Liver (tissue), 9 donors: ENCODE data around the gene UMAD1. TPM values are rescaled to one million over a fixed set of nuclear protein-coding genes. Genes with fewer than 3 reads are reported as not detected.

Source experiments
- DNase-seq: peaks from one replicate; pipeline ENCODE4 v3.0.0-alpha.2; 2017; ENCODE audit warnings: low spot score
- H3K27ac ChIP-seq, 2 donors: one replicate each; pipeline ENCODE4 v1.7.0; 2013; ENCODE audit warnings: inconsistent platforms in 2 of 2, low read length in 2 of 2, control low read depth in 1 of 2, low read depth in 1 of 2, mild to moderate bottlenecking in 1 of 2
- H3K27me3 ChIP-seq, 4 donors: one replicate each; pipeline versions ENCODE4 v1.6.1 to v1.7.0; 2013; ENCODE audit warnings: low read length in 3 of 4, inconsistent platforms in 1 of 4, mild to moderate bottlenecking in 1 of 4, moderate library complexity in 1 of 4; ENCODE audit not compliant: control insufficient read depth in 4 of 4, insufficient read depth in 4 of 4
- H3K36me3 ChIP-seq, 4 donors: one replicate each; pipeline versions ENCODE4 v1.6.1 to v1.7.0; 2013; ENCODE audit warnings: low read length in 3 of 4, mild to moderate bottlenecking in 3 of 4, low read depth in 1 of 4, moderate library complexity in 1 of 4; ENCODE audit not compliant: control insufficient read depth in 4 of 4, insufficient read depth in 3 of 4
- H3K4me1 ChIP-seq, 4 donors: one replicate each; pipeline versions ENCODE4 v1.6.1 to v1.7.0; 2013; ENCODE audit warnings: low read length in 3 of 4, mild to moderate bottlenecking in 3 of 4, moderate library complexity in 1 of 4; ENCODE audit not compliant: control insufficient read depth in 4 of 4, insufficient read depth in 4 of 4
- H3K4me3 ChIP-seq, 3 donors: one replicate each; pipeline versions ENCODE4 v1.6.1 to v1.7.0; 2013; ENCODE audit warnings: low read length in 3 of 3, control low read depth in 1 of 3, low read depth in 1 of 3, mild to moderate bottlenecking in 1 of 3
- H3K9ac ChIP-seq, 2 donors: one replicate each; pipeline ENCODE4 v1.7.0; 2013; ENCODE audit warnings: low read length in 2 of 2, mild to moderate bottlenecking in 2 of 2, moderate library complexity in 2 of 2, control low read depth in 1 of 2, low read depth in 1 of 2
- H3K9me3 ChIP-seq, 4 donors: one replicate each; pipeline versions ENCODE4 v1.6.1 to v1.7.0; 2013; ENCODE audit warnings: low read length in 3 of 4; ENCODE audit not compliant: control insufficient read depth in 4 of 4
- ATF3 ChIP-seq: IDR thresholded peaks from 2 replicates; pipeline ENCODE4 v1.6.1; 2016; ENCODE audit warnings: antibody characterized with exemption
- CTCF ChIP-seq: fragments of 150-350 bp; IDR thresholded peaks from 2 replicates; pipeline ENCODE4 v1.5.1; 2017; ENCODE audit warnings: improper control_type of control experiment, low read depth, low read length; ENCODE audit not compliant: missing input control
- FOXA2 ChIP-seq: IDR thresholded peaks from 2 replicates; pipeline ENCODE4 v1.6.1; 2016; ENCODE audit warnings: antibody characterized with exemption
- GABPA ChIP-seq, 2 donors: IDR thresholded peaks in 1 of 2; conservative IDR thresholded peaks in 1 of 2; 2 replicates each; pipeline ENCODE4 v1.6.1; 2016; ENCODE audit warnings: antibody characterized with exemption in 2 of 2, mild to moderate bottlenecking in 1 of 2, moderate library complexity in 1 of 2
- HNF4A ChIP-seq, 2 donors: conservative IDR thresholded peaks; 2 replicates each; pipeline ENCODE4 v1.6.1; 2016; ENCODE audit warnings: antibody characterized with exemption in 2 of 2, mild to moderate bottlenecking in 2 of 2
- HNF4G ChIP-seq: IDR thresholded peaks from 2 replicates; pipeline ENCODE4 v1.6.1; 2016; ENCODE audit warnings: antibody characterized with exemption
- JUND ChIP-seq, 2 donors: IDR thresholded peaks; 2 replicates each; pipeline ENCODE4 v1.6.1; 2016; ENCODE audit warnings: antibody characterized with exemption in 2 of 2
- NR2F2 ChIP-seq: IDR thresholded peaks from 2 replicates; pipeline ENCODE4 v1.6.1; 2016; ENCODE audit warnings: antibody characterized with exemption
- RXRA ChIP-seq, 2 donors: IDR thresholded peaks; 2 replicates each; pipeline ENCODE4 v1.6.1; 2017 to 2018; ENCODE audit warnings: antibody characterized with exemption in 2 of 2, mild to moderate bottlenecking in 1 of 2
- SP1 ChIP-seq: IDR thresholded peaks from 2 replicates; pipeline ENCODE4 v1.6.1; 2018; ENCODE audit warnings: antibody characterized with exemption, mild to moderate bottlenecking
- TAF1 ChIP-seq: conservative IDR thresholded peaks from 2 replicates; pipeline ENCODE4 v1.6.1; 2016; ENCODE audit warnings: antibody characterized with exemption, mild to moderate bottlenecking
- ZBTB33 ChIP-seq: IDR thresholded peaks from 2 replicates; pipeline ENCODE4 v1.6.1; 2016; ENCODE audit warnings: antibody characterized with exemption
- WGBS: extraction: QIAGEN DNeasy Blood & Tissue Kit; methylation state at CpG from one replicate; pipeline ENCODE4 v1.1.7; 2013; 5-methylcytosine and 5-hydroxymethylcytosine counted together
- polyA plus RNA-seq, 2 donors: library from polyadenylated mRNA; stranded (reverse) in 1 of 2; unstranded in 1 of 2; fragments of 200-250 nt in 1 of 2; fragments of >200 nt in 1 of 2; fragmentation: Nextera tagmentation in 1 of 2; extraction: Ambion mirVana in 1 of 2; gene quantifications; one replicate each; pipeline versions ENCODE4 v1.2.1 to v1.2.3, GENCODE V29; 2013 to 2015
- total RNA-seq, 2 donors: library from RNA; depleted of rRNA; stranded (reverse); fragments of >200 nt; gene quantifications; one replicate each; pipeline ENCODE4 v1.2.3, GENCODE V29; 2014
- donor health status: healthy.
- donor health status: healthy.
- donor health status: healthy.
- donor health status: healthy.
- donor health status: healthy.

UMAD1 gene
- total and polyA plus RNA-seq, 4 donors: 5.9 to 12.2 (median 7.9) TPM

GRCh38 chr7:7693881-7694280 is 53.3 kb downstream of the UMAD1 start (continued):
- TF ChIP-seq ZBTB33: no peak
- no peak for TF ChIP-seq SP1
- TF ChIP-seq CTCF: no peak

GRCh38 chr7:7694542-7694941 is 54.0 kb downstream of the UMAD1 start:
- H3K9ac ChIP-seq: no peak overlapping the region
- H3K36me3 ChIP-seq: no peaks in the 10 kb centered on the region
- no peak overlapping the region for H3K4me3 ChIP-seq
- H3K27ac ChIP-seq: no peak overlapping the region
- no peaks in the 10 kb centered on the region for H3K27me3 ChIP-seq
- H3K9me3 ChIP-seq: no peaks in the 10 kb centered on the region
- no peak for DNase-seq
- TF ChIP-seq ATF3: no peak
- no peak for TF ChIP-seq JUND (IDR thresholded peaks at IDR 0.05)
- no peak for TF ChIP-seq RXRA (IDR thresholded peaks at IDR 0.05)
- TF ChIP-seq FOXA2: no peak
- no peak for TF ChIP-seq HNF4G
- no peak for TF ChIP-seq TAF1
- no peak for TF ChIP-seq NR2F2
- TF ChIP-seq GABPA (IDR thresholded peaks at IDR 0.05 in 1 of 2, conservative IDR thresholded peaks at IDR 0.05 in 1 of 2): no peak
- TF ChIP-seq ZBTB33: no peak
- TF ChIP-seq HNF4A (conservative IDR thresholded peaks at IDR 0.05): no peak
- no peak for TF ChIP-seq CTCF
- H3K4me1 ChIP-seq: peaks cover 0 to 8% (median 5%) of the 10 kb centered on the region in 4 donors
- WGBS: 90% methylated on average over 3 of the region's 3 CpGs
